DND-41 (cell line): ENCODE results near the gene SEC14L5.

Experiments
- ATAC-seq: fragments of 200-7000 bp; cut with Tn5 transposase; 3 replicates; pipeline ENCODE4 v1.9.1; 2021; ENCODE audit warnings: low read depth; ENCODE audit not compliant: insufficient read depth
- DNase-seq: peaks from one replicate; pipeline ENCODE4 v3.0.0-alpha.2; 2020
- H2AFZ ChIP-seq: 2 replicates; pipeline ENCODE4 v1.6.0; 2012; ENCODE audit warnings: low read depth, low read length
- H3K27ac ChIP-seq: 2 replicates; pipeline ENCODE4 v1.5.1; 2012; ENCODE audit warnings: low read length, inconsistent platforms
- H3K27me3 ChIP-seq: fragments of 200-600 bp; sonication (generic); 2 replicates; pipeline ENCODE4 v1.6.0; 2012; ENCODE audit warnings: low read length, mild to moderate bottlenecking, inconsistent platforms; ENCODE audit not compliant: insufficient read depth, poor library complexity
- H3K36me3 ChIP-seq: 2 replicates; pipeline ENCODE4 v1.5.1; 2012; ENCODE audit warnings: low read length, inconsistent platforms; ENCODE audit not compliant: insufficient read depth
- H3K4me1 ChIP-seq: 2 replicates; pipeline ENCODE4 v1.5.1; 2012; ENCODE audit warnings: mild to moderate bottlenecking, low read length; ENCODE audit not compliant: insufficient read depth
- H3K4me2 ChIP-seq: 2 replicates; pipeline ENCODE4 v1.6.0; 2012; ENCODE audit warnings: mild to moderate bottlenecking, moderate library complexity, low read length, inconsistent platforms; ENCODE audit not compliant: insufficient read depth
- H3K4me3 ChIP-seq, 2 experiments: fragments of 200-600 bp in 1 of 2; shearing (Covaris generic) in 1 of 2; 2 replicates each; pipeline ENCODE4 v1.5.1; 2012 to 2016; ENCODE audit warnings: inconsistent platforms in 2 of 2, low read length in 2 of 2, mild to moderate bottlenecking in 2 of 2, low read depth in 1 of 2, moderate library complexity in 1 of 2
- H3K79me2 ChIP-seq: 2 replicates; pipeline ENCODE4 v1.6.0; 2012; ENCODE audit warnings: low read length, inconsistent platforms; ENCODE audit not compliant: insufficient read depth
- H3K9ac ChIP-seq: 2 replicates; pipeline ENCODE4 v1.6.0; 2012; ENCODE audit warnings: low read depth, mild to moderate bottlenecking, inconsistent platforms, low read length, moderate library complexity
- H3K9me3 ChIP-seq: 2 replicates; pipeline ENCODE4 v1.5.1; 2012; ENCODE audit warnings: low read length, moderate library complexity, mild to moderate bottlenecking, inconsistent platforms; ENCODE audit not compliant: insufficient read depth, severe bottlenecking
- H4K20me1 ChIP-seq: 2 replicates; pipeline ENCODE4 v1.6.0; 2012; ENCODE audit warnings: low read length; ENCODE audit not compliant: insufficient read depth
- CTCF ChIP-seq: IDR thresholded peaks from 2 replicates; pipeline ENCODE4 v1.5.1; 2012; ENCODE audit warnings: borderline replicate concordance, low read length, moderate library complexity, mild to moderate bottlenecking; ENCODE audit not compliant: poor library complexity, severe bottlenecking; ENCODE audit errors: extremely low read depth
- EZH2 ChIP-seq: IDR thresholded peaks from 3 replicates; pipeline ENCODE4 v1.6.1; 2012; ENCODE audit warnings: borderline replicate concordance, low read depth, mild to moderate bottlenecking, moderate library complexity, low read length, inconsistent platforms; ENCODE audit not compliant: severe bottlenecking

The SEC14L5 gene

GRCh38 chr16:4936991-4937781 lies 20.9 kb upstream of the SEC14L5 start, which contains the start of gene PPL:
Gene PPL (minus strand): TSS chr16:4937148. CDS start chr16:4937045, 103 bp downstream.
- no peak within 1 kb of the TSS for H2AFZ ChIP-seq
- no peak within 1 kb of the TSS for H3K9ac ChIP-seq

GRCh38 chr16:4937782-4938682 lies 20.1 kb upstream of the SEC14L5 start:
- no peak overlapping the region for H3K4me3 ChIP-seq
- no peaks in the 10 kb centered on the region for H3K4me1 ChIP-seq
- ATAC-seq = no peak
- H3K9me3 ChIP-seq = no peaks in the 10 kb centered on the region
- H3K9ac ChIP-seq = no peak overlapping the region
- no peaks in the 10 kb centered on the region for H3K36me3 ChIP-seq
- 0 out of 2 replicates have a peak, but pooled peaks cover 3% of the 10 kb centered on the region for H4K20me1 ChIP-seq
- DNase-seq = no peak
- H3K27me3 ChIP-seq = no peaks in the 10 kb centered on the region
- no peak for TF ChIP-seq EZH2
- no peak for TF ChIP-seq CTCF
- no peak overlapping the region for H3K4me2 ChIP-seq
- H2AFZ ChIP-seq = no peak overlapping the region
- H3K27ac ChIP-seq = no peak overlapping the region
- H3K79me2 ChIP-seq = no peaks in the 10 kb centered on the region

More at GRCh38 chr16:4936991-4937781, 20.9 kb upstream of the SEC14L5 start, which contains the start of gene PPL:
- no peaks in the 10 kb centered on the region for H3K27me3 ChIP-seq
- no peak within 1 kb of the TSS for H3K4me3 ChIP-seq
- H3K4me2 ChIP-seq = no peak within 1 kb of the TSS
- no peaks in the 10 kb centered on the region for H3K4me1 ChIP-seq
- H3K9me3 ChIP-seq = no peaks in the 10 kb centered on the region
- H3K36me3 ChIP-seq = no peaks in the 10 kb centered on the region
- DNase-seq (no peak), ATAC-seq (no peak)
- H3K27ac ChIP-seq = no peak within 1 kb of the TSS
- H3K79me2 ChIP-seq = no peaks in the 10 kb centered on the region
- H4K20me1 ChIP-seq = 0 out of 2 replicates have a peak, but pooled peaks cover 3% of the 10 kb centered on the region
- no peak for TF ChIP-seq EZH2
- no peak for TF ChIP-seq CTCF

- no peaks in the 10 kb centered on the region for H3K4me1 ChIP-seq
- no peaks in the 10 kb centered on the region for H3K9me3 ChIP-seq
- no peak overlapping the region for H3K9ac ChIP-seq
- no peak overlapping the region for H3K4me3 ChIP-seq
- H3K27ac ChIP-seq = no peak overlapping the region
- H2AFZ ChIP-seq = no peak overlapping the region
- H3K79me2 ChIP-seq = no peaks in the 10 kb centered on the region
- H3K36me3 ChIP-seq = no peaks in the 10 kb centered on the region
- DNase-seq = no peak
- ATAC-seq = no peak
- TF ChIP-seq CTCF (no peak), EZH2 (no peak)
- no peaks in the 10 kb centered on the region for H3K27me3 ChIP-seq
- 0 out of 2 replicates have a peak, but pooled peaks cover 3% of the 10 kb centered on the region for H4K20me1 ChIP-seq
- H3K4me2 ChIP-seq = no peak overlapping the region
Observed at GRCh38 chr16:4938683-4939030, 19.5 kb upstream of the SEC14L5 start.
